ENCODE data around the gene FER1L5. TPM values are rescaled to one million over a fixed set of nuclear protein-coding genes. Genes with fewer than 3 reads are reported as not detected.

FER1L5 gene
- total RNA-seq, 4 donors from 2014 or later, result not detected

DNA sequence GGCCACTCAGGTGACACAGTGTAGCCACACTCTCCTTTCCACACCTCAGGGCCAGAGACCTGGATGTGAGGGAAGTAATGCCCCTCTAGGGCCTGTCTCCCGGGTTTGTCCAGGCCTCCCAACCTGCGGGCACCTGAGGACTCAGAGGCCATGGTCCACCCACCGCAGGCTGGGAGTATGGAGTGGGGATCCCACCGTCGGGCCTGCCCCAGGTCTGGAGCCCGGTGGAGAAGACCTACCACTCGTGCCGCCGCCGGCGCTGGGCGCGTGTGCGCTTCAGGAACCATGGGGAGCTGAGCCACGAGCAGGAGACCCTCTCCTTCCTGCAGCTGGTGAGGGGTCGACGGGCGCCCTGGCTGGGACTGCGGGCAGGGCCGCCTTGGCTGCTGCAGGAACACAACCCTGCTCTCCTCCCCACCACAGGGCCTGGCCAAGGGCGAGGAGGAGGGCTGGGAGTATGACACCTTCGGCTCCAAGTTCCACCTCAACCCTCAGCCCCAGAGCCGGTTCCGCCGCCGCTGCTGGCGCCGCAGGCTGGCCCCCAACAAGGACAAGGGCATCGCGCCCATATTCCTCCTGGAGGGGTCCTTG lies 48.6 kb downstream of the FER1L5 start:
- no peak for DNase-seq (ENCODE audit: low spot score in 2 of 2)
- 100% methylated on average over 8 of the region's 30 CpGs for WGBS
- no peak overlapping the region for H3K4me3 ChIP-seq
- no peaks in the 10 kb centered on the region for H3K4me1 ChIP-seq
- H3K9me3 ChIP-seq, result no peaks in the 10 kb centered on the region
- H3K27me3 ChIP-seq, result peaks cover 5% of the 10 kb centered on the region
- TF ChIP-seq EP300 (IDR thresholded peaks at IDR 0.05) (no peak), POLR2AphosphoS5 (IDR thresholded peaks at IDR 0.05) (no peak), POLR2A (IDR thresholded peaks at IDR 0.05) (no peak)
- TF ChIP-seq, protein P1, sequence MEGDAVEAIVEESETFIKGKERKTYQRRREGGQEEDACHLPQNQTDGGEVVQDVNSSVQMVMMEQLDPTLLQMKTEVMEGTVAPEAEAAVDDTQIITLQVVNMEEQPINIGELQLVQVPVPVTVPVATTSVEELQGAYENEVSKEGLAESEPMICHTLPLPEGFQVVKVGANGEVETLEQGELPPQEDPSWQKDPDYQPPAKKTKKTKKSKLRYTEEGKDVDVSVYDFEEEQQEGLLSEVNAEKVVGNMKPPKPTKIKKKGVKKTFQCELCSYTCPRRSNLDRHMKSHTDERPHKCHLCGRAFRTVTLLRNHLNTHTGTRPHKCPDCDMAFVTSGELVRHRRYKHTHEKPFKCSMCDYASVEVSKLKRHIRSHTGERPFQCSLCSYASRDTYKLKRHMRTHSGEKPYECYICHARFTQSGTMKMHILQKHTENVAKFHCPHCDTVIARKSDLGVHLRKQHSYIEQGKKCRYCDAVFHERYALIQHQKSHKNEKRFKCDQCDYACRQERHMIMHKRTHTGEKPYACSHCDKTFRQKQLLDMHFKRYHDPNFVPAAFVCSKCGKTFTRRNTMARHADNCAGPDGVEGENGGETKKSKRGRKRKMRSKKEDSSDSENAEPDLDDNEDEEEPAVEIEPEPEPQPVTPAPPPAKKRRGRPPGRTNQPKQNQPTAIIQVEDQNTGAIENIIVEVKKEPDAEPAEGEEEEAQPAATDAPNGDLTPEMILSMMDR (IDR thresholded peaks at IDR 0.05), result no peak
- no peak overlapping the region for H3K27ac ChIP-seq
- no peaks in the 10 kb centered on the region for H3K36me3 ChIP-seq

DNA sequence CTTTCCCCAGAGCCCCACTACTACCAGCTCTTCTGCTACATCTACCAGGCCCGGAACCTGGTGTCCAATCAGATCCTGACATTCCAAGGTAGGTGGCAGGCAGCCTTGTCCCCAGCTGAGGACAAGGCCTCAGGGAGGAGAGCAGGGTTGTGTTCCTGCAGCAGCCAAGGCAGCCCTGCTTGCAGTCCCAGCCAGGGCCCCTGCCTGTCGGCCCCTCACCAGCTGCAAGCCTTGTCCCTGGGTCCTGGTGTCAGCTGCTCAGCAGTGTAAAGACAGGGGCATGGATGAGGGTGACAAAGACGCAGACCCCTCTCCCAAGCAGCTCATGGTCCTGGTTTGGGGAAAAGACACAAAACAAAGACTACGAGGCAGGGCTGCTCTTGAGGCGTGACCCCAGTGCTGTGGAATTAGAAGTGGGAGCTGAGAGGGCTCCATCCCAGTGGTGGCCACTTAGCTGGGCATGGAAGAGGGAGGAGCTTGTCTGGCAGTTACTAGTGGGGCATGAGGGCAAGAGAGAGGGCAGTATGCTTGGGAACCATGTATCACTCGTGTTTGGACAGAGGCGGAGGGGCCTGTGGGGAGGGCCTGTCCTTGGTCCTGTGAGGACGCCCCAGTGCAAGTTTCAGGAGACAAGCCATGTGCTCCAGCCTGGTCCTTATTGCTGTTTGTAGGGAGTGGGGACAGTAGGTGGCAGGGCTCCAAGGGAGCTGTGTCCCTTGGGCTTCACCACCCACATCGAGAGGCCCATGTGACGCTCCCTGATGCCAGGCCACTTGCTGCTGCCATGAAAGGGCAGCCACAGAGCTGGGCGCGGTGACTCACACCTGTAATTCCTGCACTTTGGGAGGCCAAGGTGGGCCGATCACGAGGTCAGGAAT lies 49.8 kb downstream of the FER1L5 start:
- DNase-seq (ENCODE audit: low spot score in 2 of 2), result no peak
- no peaks in the 10 kb centered on the region for H3K36me3 ChIP-seq
- peaks cover 5% of the 10 kb centered on the region for H3K4me1 ChIP-seq
- no peak overlapping the region for H3K27ac ChIP-seq
- no peak overlapping the region for H3K4me3 ChIP-seq
- no peaks in the 10 kb centered on the region for H3K9me3 ChIP-seq
- no peak for TF ChIP-seq POLR2A (IDR thresholded peaks at IDR 0.05)
- TF ChIP-seq, protein P1 (IDR thresholded peaks at IDR 0.05), result no peak
- TF ChIP-seq EP300 (IDR thresholded peaks at IDR 0.05), result no peak
- no peak for TF ChIP-seq POLR2AphosphoS5 (IDR thresholded peaks at IDR 0.05)
- H3K27me3 ChIP-seq, result peaks cover 5% of the 10 kb centered on the region
- 91% methylated on average over 13 of the region's 14 CpGs for WGBS

DNA sequence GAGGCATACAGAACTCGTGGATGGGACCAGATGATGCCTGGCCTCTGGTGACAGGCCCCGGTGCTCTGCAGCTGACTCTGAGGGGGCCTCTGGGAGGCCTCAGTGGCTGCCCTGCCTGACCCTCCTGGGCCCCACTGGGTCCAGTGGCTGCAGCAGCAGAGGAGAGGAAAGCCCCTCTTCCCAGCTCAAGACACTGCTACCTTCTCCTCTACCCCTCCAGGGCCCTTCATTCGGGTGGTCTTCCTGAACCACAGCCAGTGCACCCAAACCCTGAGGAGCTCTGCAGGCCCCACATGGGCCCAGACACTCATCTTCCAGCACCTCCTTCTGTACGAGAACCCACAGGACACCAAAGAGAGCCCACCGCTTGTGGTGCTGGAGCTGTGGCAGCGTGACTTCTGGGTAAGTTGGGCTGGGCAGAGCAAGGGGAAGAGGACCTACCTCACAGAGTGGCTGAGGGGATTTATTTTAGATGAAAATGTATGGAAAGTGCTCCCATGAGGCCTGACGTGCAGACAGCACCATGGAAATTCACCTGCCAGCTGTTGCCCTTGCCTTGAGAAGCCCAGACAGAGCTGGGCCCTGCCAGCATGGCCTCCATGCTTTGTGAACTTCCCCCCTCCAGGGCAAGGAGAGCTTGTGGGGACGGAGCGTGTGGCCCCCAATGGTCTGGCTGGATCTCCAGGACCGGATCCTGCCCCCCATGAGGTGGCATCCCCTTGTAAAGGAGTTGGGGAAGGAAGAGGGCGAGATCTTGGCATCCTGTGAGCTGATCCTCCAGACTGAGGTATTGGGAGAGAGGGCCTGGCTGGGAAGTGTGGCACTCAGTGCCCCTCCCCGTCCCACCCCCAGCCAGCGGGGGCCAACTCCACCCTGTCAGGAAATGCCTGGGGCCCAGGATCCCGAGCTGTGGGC lies 51.0 kb downstream of the FER1L5 start:
- H3K4me3 ChIP-seq, result no peak overlapping the region
- TF ChIP-seq, protein P1 (IDR thresholded peaks at IDR 0.05), result no peak
- TF ChIP-seq POLR2AphosphoS5 (IDR thresholded peaks at IDR 0.05) (no peak), EP300 (IDR thresholded peaks at IDR 0.05) (no peak), POLR2A (IDR thresholded peaks at IDR 0.05) (no peak)
- 71% methylated on average over 10 of the region's 14 CpGs for WGBS
- DNase-seq (ENCODE audit: low spot score in 2 of 2), result no peak
- no peak overlapping the region for H3K27ac ChIP-seq
- no peaks in the 10 kb centered on the region for H3K27me3 ChIP-seq
- H3K9me3 ChIP-seq, result no peaks in the 10 kb centered on the region
- H3K4me1 ChIP-seq, result peaks cover 16% of the 10 kb centered on the region
- H3K36me3 ChIP-seq, result no peaks in the 10 kb centered on the region

DNA sequence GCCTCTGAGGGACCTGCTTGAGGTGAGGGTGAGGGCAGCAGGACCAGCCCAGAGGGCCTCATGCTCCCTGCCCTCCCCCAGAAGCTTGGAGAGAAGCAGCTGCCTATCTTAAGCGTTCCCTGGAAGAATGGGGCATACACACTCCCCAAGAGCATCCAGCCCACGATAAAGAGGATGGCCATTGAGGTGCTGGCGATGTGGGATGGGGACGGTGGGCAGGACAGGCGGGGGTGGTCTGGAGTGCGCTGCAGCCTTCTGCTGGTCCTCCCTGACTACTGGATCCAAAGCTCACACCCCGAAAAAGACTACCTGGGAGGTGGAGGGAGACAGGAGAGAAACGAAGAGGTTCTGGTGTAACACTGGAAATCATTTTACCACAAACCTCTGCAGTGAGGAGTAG lies 51.7 kb downstream of the FER1L5 start:
- H3K27ac ChIP-seq, result no peak overlapping the region
- 92% methylated on average over 8 of the region's 8 CpGs for WGBS
- H3K36me3 ChIP-seq, result no peaks in the 10 kb centered on the region
- H3K9me3 ChIP-seq, result no peaks in the 10 kb centered on the region
- DNase-seq (ENCODE audit: low spot score in 2 of 2), result peak in 1 of 2 donors; percentile 64
- no peaks in the 10 kb centered on the region for H3K27me3 ChIP-seq
- peaks cover 19% of the 10 kb centered on the region for H3K4me1 ChIP-seq
- TF ChIP-seq, protein P1 (IDR thresholded peaks at IDR 0.05), result no peak
- TF ChIP-seq POLR2AphosphoS5 (IDR thresholded peaks at IDR 0.05) (no peak), POLR2A (IDR thresholded peaks at IDR 0.05) (no peak), EP300 (IDR thresholded peaks at IDR 0.05) (no peak)
- H3K4me3 ChIP-seq, result no peak overlapping the region
